ENCODE results near the gene LAMA4.

Gene LAMA4

GRCh38 chr6:112281821-112282615 lies 27.7 kb upstream of the LAMA4 start:
- no peak for TF ChIP-seq FOXM1 (IDR thresholded peaks at IDR 0.05; ENCODE audit: borderline replicate concordance, low read depth)
- no peak for TF ChIP-seq YY1 (IDR thresholded peaks at IDR 0.05; ENCODE audit: low read depth)
- no peak for TF ChIP-seq ZBTB7A (IDR thresholded peaks at IDR 0.05; ENCODE audit: low read depth)
- TF ChIP-seq TAF1 (IDR thresholded peaks at IDR 0.05; ENCODE audit: low read depth) = no peak
- no peak for TF ChIP-seq USF1 (IDR thresholded peaks at IDR 0.05)
- TF ChIP-seq REST (IDR thresholded peaks at IDR 0.05; ENCODE audit: low read depth) = no peak
- TF ChIP-seq CEBPB (IDR thresholded peaks at IDR 0.05) = no peak
- TF ChIP-seq CREB1 (IDR thresholded peaks at IDR 0.05; ENCODE audit: low read depth) = no peak
- no peak for TF ChIP-seq NFIC (IDR thresholded peaks at IDR 0.05)
- no peak for TF ChIP-seq EGR1 (IDR thresholded peaks at IDR 0.05)
- no peak for TF ChIP-seq MAX (IDR thresholded peaks at IDR 0.05)
- TF ChIP-seq TEAD4 (IDR thresholded peaks at IDR 0.05) = no peak
- no peak for TF ChIP-seq EP300 (IDR thresholded peaks at IDR 0.05; ENCODE audit: borderline replicate concordance)
- TF ChIP-seq RAD21 (IDR thresholded peaks at IDR 0.05; ENCODE audit: low read depth) = no peak
- no peak for TF ChIP-seq TCF12 (IDR thresholded peaks at IDR 0.05; ENCODE audit: low read depth)

- TF ChIP-seq RAD21 (IDR thresholded peaks at IDR 0.05; ENCODE audit: low read depth) (no peak), MAX (IDR thresholded peaks at IDR 0.05) (no peak), CREB1 (IDR thresholded peaks at IDR 0.05; ENCODE audit: low read depth) (no peak), EP300 (IDR thresholded peaks at IDR 0.05; ENCODE audit: borderline replicate concordance) (no peak), NFIC (IDR thresholded peaks at IDR 0.05) (no peak), TEAD4 (IDR thresholded peaks at IDR 0.05) (no peak), TCF12 (IDR thresholded peaks at IDR 0.05; ENCODE audit: low read depth) (no peak), USF1 (IDR thresholded peaks at IDR 0.05) (no peak), CEBPB (IDR thresholded peaks at IDR 0.05) (no peak)
These were observed 24.9 kb upstream of the LAMA4 start for GRCh38 chr6:112279031-112279935.

GRCh38 chr6:112275365-112275764 lies 21.0 kb upstream of the LAMA4 start:
- TF ChIP-seq TAF1 (IDR thresholded peaks at IDR 0.05; ENCODE audit: low read depth) (no peak), CEBPB (IDR thresholded peaks at IDR 0.05) (no peak), EGR1 (IDR thresholded peaks at IDR 0.05) (no peak), TCF12 (IDR thresholded peaks at IDR 0.05; ENCODE audit: low read depth) (no peak), REST (IDR thresholded peaks at IDR 0.05; ENCODE audit: low read depth) (no peak), ZBTB7A (IDR thresholded peaks at IDR 0.05; ENCODE audit: low read depth) (no peak), MAX (IDR thresholded peaks at IDR 0.05) (no peak), USF1 (IDR thresholded peaks at IDR 0.05) (no peak), FOXM1 (IDR thresholded peaks at IDR 0.05; ENCODE audit: borderline replicate concordance, low read depth) (no peak), YY1 (IDR thresholded peaks at IDR 0.05; ENCODE audit: low read depth) (no peak), EP300 (IDR thresholded peaks at IDR 0.05; ENCODE audit: borderline replicate concordance) (no peak), CREB1 (IDR thresholded peaks at IDR 0.05; ENCODE audit: low read depth) (no peak), RAD21 (IDR thresholded peaks at IDR 0.05; ENCODE audit: low read depth) (no peak), TEAD4 (IDR thresholded peaks at IDR 0.05) (no peak), NFIC (IDR thresholded peaks at IDR 0.05) (no peak)

- TF ChIP-seq TEAD4 (IDR thresholded peaks at IDR 0.05) (no peak), USF1 (IDR thresholded peaks at IDR 0.05) (no peak), YY1 (IDR thresholded peaks at IDR 0.05; ENCODE audit: low read depth) (no peak), EGR1 (IDR thresholded peaks at IDR 0.05) (no peak), NFIC (IDR thresholded peaks at IDR 0.05) (no peak), RAD21 (IDR thresholded peaks at IDR 0.05; ENCODE audit: low read depth) (no peak), MAX (IDR thresholded peaks at IDR 0.05) (no peak), REST (IDR thresholded peaks at IDR 0.05; ENCODE audit: low read depth) (no peak), ZBTB7A (IDR thresholded peaks at IDR 0.05; ENCODE audit: low read depth) (no peak), CEBPB (IDR thresholded peaks at IDR 0.05) (no peak), TAF1 (IDR thresholded peaks at IDR 0.05; ENCODE audit: low read depth) (no peak), CREB1 (IDR thresholded peaks at IDR 0.05; ENCODE audit: low read depth) (no peak), FOXM1 (IDR thresholded peaks at IDR 0.05; ENCODE audit: borderline replicate concordance, low read depth) (no peak), TCF12 (IDR thresholded peaks at IDR 0.05; ENCODE audit: low read depth) (no peak), EP300 (IDR thresholded peaks at IDR 0.05; ENCODE audit: borderline replicate concordance) (no peak)
These were observed 20.4 kb upstream of the LAMA4 start for GRCh38 chr6:112274774-112275173.
